GF-D8 (cell line): ENCODE data around the gene LSM3.

Experiments used
- DNase-seq: peaks from one replicate; lab custom pipeline; 2025; lab: John Stamatoyannopoulos, UW

LSM3 gene

GRCh38 chr3:14178247-14179113 lies at the start of gene LSM3, which contains the start of gene XPC:
Gene LSM3, plus strand, starts transcription at chr3:14178817. Its CDS starts 44 bp downstream, at chr3:14178861.
Gene XPC, minus strand, starts transcription at chr3:14178601. Its CDS starts 33 bp downstream, at chr3:14178568.
- DNase-seq = peak; percentile 94

- DNase-seq = no peak
These were observed 49.3 kb upstream of the LSM3 start for GRCh38 chr3:14129296-14129695.

GRCh38 chr3:14130230-14130629 lies 48.4 kb upstream of the LSM3 start:
- no peak for DNase-seq

GRCh38 chr3:14130707-14131106 lies 47.9 kb upstream of the LSM3 start:
- DNase-seq = no peak

GRCh38 chr3:14131134-14131533 lies 47.5 kb upstream of the LSM3 start:
- no peak for DNase-seq

DNA sequence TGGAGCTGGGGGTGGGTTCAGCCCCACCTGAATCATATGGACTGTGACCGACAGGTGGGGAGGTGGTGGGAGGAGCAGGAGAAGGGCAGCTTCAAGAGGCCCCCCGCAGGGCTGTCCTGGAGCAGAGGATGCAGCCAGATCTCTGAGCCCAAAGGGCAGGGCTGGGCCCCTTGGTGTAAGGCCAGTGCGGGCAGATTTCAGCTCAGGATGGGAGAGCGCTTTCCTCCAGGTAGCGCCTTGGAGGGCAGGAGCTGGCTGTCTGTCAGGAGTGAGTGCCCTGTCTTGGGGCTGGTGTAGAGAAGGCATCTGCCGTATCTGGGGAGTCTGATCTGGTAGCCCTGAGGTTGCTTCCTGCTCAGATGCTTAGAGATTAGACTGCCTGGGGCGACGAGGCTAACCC lies 46.5 kb upstream of the LSM3 start:
- no peak for DNase-seq

DNA sequence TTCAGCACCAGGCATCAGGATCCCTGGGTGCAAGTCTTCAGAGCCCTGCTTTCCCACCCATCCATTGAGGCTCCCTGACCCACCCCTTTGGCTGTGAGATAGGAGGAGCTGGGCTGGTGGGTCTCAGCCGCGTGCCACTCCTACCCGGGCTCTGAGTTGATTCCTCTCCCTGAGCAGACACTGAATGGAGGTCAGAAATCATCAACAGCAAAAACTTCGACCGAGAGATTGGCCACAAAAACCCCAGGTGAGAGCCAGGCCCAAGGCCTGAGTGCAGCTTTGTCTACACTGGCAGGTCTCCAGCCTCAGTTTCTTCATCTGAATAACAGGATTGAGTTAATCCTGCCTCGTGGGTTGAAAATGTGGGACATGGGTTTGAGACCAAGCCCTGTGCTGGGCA lies 45.9 kb upstream of the LSM3 start:
- DNase-seq = no peak

DNA sequence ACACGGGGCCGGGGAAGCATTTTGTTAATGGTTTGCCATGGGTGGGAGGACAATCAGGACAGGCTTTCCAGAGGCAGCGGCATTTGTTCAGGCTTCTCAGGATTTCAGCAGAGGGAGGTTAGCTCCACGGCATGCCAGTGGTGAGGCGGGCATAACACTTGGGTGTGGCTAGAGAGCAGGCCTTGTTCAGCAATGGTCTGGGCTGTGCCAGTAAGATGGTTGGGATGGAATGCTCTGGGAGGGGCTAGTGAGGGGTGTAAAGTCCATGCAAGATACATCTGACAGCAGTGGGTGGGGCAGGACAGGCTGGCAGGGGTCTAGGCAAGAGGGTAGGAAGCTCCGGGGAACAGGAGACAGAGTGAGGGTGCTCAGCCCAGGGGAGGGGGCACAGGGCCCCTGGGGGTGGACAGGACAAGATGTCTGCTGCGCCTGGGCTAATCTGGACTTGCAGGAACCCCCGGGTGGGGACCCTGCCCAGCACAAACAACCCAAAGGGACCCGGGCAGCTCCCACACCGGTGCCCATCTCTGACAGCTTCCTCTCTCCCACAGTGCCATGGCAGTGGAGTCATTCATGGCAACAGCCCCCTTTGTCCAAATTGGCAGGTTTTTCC lies 45.3 kb upstream of the LSM3 start:
- no peak for DNase-seq

DNA sequence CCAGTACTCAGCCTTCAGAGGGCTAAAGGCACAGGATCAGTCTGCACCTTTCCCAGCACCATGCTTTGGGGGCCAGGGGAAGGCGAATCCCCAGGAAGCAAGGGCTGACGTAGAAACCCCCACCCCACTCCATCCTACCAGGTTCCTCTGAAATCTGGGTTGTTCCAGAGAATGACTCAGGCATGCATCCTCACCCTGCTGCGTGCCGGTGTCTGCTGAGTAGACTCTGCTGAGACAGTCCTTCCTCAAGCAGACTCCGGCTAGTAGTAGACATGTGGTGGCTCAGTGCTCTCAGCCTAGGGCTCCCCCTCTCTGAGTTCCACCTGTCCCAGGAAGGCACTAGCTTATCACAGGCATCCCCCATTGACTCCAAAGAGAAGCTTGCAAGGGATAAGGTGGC lies 44.7 kb upstream of the LSM3 start:
- no peak for DNase-seq

- DNase-seq = no peak
These were observed 44.3 kb upstream of the LSM3 start for GRCh38 chr3:14134291-14134690.

DNA sequence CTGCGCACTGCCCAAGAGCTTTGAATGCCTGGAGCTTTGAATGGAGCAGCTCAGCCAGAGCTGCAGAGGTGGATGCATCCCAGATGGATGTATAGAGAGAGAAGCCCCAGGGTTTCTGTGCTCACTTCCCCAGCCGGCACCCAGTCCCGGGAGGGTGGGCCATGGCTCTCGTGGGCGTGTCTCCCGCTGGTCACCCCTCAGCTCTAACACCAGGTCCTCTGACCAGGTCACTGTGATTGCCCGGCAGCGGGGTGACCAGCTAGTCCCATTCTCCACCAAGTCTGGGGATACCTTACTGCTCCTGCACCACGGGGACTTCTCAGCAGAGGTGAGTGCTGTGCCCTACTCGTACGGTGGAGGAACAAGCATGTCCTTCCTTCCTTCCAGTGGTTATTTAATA lies 43.0 kb upstream of the LSM3 start:
- no peak for DNase-seq

- no peak for DNase-seq
These were observed 41.6 kb upstream of the LSM3 start for GRCh38 chr3:14137004-14137403.

DNA sequence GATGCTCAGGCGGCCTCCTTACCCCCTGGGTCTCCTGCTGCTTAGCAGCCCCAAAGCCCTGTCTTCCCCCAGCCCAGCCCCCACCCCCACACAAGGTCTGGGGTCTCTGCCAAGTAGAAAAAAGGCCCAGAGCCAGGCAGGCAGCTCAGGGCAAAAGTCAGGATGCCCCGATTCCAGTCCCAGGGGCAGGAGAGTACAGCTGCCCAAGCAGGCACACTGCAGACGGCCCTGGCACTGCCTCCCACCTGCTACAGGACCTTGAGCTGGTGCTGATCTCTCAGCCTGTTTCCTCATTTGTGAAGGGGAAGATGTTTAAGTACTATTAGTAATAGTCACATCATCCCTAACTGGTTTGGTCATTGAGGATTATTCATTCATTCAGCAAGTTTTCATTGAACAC lies 41.2 kb upstream of the LSM3 start:
- no peak for DNase-seq

DNA sequence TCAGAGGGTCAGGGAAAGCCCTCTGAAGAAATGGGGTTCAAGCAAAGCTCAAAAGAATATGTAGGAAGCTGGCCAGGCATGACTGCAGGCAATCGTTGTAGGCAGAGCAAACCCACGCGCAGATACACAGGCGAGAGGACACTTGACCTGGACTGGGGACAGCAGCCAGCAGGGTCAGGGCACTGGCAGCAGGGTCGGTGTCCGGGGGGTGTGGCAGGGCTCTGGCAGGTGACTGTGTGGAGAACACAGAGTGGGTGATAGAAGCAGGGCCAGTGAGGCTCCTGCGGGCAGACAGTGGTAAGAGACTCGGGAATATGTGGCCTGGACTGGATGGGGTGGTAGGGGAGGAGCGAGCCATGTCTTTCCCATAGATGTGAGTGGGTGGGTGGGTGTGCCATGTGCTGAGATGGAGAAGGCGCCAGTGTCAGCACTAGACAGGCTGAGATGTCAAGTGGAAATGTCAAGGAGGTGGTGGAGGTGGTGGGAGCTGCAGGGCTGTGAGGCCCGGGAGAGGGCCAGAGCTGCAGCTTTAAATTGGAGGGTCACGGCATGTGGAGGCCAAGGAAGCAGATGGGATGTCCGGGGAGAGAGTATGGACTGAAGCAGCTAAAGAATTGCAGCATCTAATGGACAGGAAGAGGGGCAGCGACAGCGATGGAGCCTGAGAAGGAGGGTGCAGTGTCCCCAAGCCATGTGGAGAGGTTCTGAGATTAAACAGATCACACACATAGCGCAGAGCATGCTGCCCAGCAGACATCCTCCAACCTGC lies 40.3 kb upstream of the LSM3 start:
- no peak for DNase-seq

- DNase-seq = no peak
These were observed 39.5 kb upstream of the LSM3 start for GRCh38 chr3:14138878-14139655.

GRCh38 chr3:14139771-14140170 lies 38.8 kb upstream of the LSM3 start:
- no peak for DNase-seq

DNA sequence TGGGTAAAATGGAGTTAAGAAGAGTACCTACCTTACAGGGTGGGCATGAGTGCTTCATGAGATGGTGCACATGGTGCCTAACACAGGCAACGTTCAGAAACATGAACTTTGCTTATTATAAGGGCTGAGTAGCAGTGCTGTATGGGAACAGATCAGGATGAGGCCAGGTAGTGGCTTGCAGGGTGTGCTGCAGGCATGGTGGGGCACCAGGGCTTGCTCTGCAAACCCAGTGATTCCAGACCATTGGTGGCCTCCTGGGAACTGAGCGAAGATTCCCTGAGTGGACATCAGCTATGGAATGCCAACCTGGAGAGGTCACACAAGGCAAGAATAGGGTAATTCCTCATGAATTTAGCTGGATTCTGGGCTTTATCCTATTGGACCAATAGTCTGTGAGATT lies 37.9 kb upstream of the LSM3 start:
- no peak for DNase-seq

- no peak for DNase-seq
These were observed 37.5 kb upstream of the LSM3 start for GRCh38 chr3:14141144-14141543.

GRCh38 chr3:14141602-14142341 lies 36.8 kb upstream of the LSM3 start:
- DNase-seq = no peak

GRCh38 chr3:14142567-14143270 lies 35.9 kb upstream of the LSM3 start:
- DNase-seq = no peak
